ENCODE data around the gene SHMT2. TPM values are rescaled to one million over a fixed set of nuclear protein-coding genes. Genes with fewer than 3 reads are reported as not detected.

Gene SHMT2
- total and polyA plus RNA-seq, 2 of the 13 experiments (the other 11 are each of a cell fraction or from before 2014, with no cell fraction given) = 181 to 393 TPM

GRCh38 chr12:57222286-57223190 lies 7.0 kb upstream of the SHMT2 start (continued):
- TF ChIP-seq FLYWCH1 (CRISPR knock-in tag; IDR thresholded peaks at IDR 0.05) = no peak
- TF ChIP-seq ZC3H4 (CRISPR knock-in tag; IDR thresholded peaks at IDR 0.05; ENCODE audit: borderline replicate concordance) = no peak
- TF ChIP-seq FOXA1 (IDR thresholded peaks at IDR 0.05) = no peak
- TF ChIP-seq FOXA1 (CRISPR knock-in tag; IDR thresholded peaks at IDR 0.05) = peak; percentile 76
- TF ChIP-seq TEF (CRISPR knock-in tag; IDR thresholded peaks at IDR 0.05) = no peak

GRCh38 chr12:57223191-57224165 lies 6.0 kb upstream of the SHMT2 start:
- H4K20me1 ChIP-seq (ENCODE audit: insufficient read depth, low read length) = no peaks in the 10 kb centered on the region
- no peaks in the 10 kb centered on the region for H3K36me3 ChIP-seq (replicated peaks in 1 of 2; ENCODE audit: control insufficient read depth in 1 of 2, insufficient read depth in 2 of 2, low read length in 2 of 2)
- peaks cover 14 to 78% of the 10 kb centered on the region in 2 experiments; a peak in 4 of 5 replicates for H3K27me3 ChIP-seq (ENCODE audit: control insufficient read depth in 1 of 2, insufficient read depth in 2 of 2, low read length in 2 of 2)
- no peak overlapping the region for H3K4me2 ChIP-seq (ENCODE audit: low read depth, low read length)
- no peaks in the 10 kb centered on the region for H3K79me2 ChIP-seq (ENCODE audit: insufficient read depth, low read length)
- H2AFZ ChIP-seq (ENCODE audit: low read length) = no peak overlapping the region
- ATAC-seq (peak; percentile 4; the same call in 2 of the 3 replicates), DNase-seq (ENCODE audit: low spot score) (no peak), FAIRE-seq (no peak)
- BruUV-seq (replicated peaks) = no TSS peak
- H3K9me3 ChIP-seq (ENCODE audit: low read length) = no peaks in the 10 kb centered on the region
- intact Hi-C loops (cut with micrococcal nuclease; ENCODE audit: unreplicated experiment) = loop anchor here (2.0 kb wide), 1 partner anchor 15 kb away; no protein-coding TSS in a partner anchor
- TF ChIP-seq ZSCAN22 (CRISPR knock-in tag; IDR thresholded peaks at IDR 0.05) = no peak
- no peak for TF ChIP-seq ZFP36 (IDR thresholded peaks at IDR 0.05; ENCODE audit: borderline replicate concordance, low read depth, low read length, partially characterized antibody)
- TF ChIP-seq ZNF263 (CRISPR knock-in tag; IDR thresholded peaks at IDR 0.05) = no peak
- TF ChIP-seq ZBTB34 (CRISPR knock-in tag; IDR thresholded peaks at IDR 0.05) = no peak
- no peak for TF ChIP-seq ZEB1 (IDR thresholded peaks at IDR 0.05; ENCODE audit: insufficient replicate concordance, low read depth)
- TF ChIP-seq FLYWCH1 (CRISPR knock-in tag; IDR thresholded peaks at IDR 0.05) = no peak
- TF ChIP-seq DR1 (CRISPR knock-in tag; IDR thresholded peaks at IDR 0.05) = no peak
- TF ChIP-seq ZNF3 (CRISPR knock-in tag; IDR thresholded peaks at IDR 0.05) = no peak
- TF ChIP-seq ZSCAN25 (CRISPR knock-in tag; IDR thresholded peaks at IDR 0.05) = no peak
- no peak for TF ChIP-seq NR2F1 (CRISPR knock-in tag; IDR thresholded peaks at IDR 0.05)
- no peak for TF ChIP-seq SRSF4 (IDR thresholded peaks at IDR 0.05; ENCODE audit: low read depth, low read length, poor library complexity, severe bottlenecking)
- H3K9ac ChIP-seq (ENCODE audit: insufficient read depth, low read depth, low read length) = no peak overlapping the region
- WGBS (ENCODE audit: low lambda C conversion rate) = 59% methylated on average over 20 of the region's 22 CpGs
- ChIA-PET CTCF (ENCODE audit: low intra/inter-chr PET ratio, low total read pairs) (interaction anchor here (8.7 kb wide), 1 partner anchor 16 kb away, joined by 87 read pairs; a partner anchor contains a TSS), POLR2A (interaction anchor here (1.0 to 1.4 kb wide), 3 partner anchors 15 to 95 kb away, joined by 3 to 6 read pairs (median 5); partner anchors contain the start of gene LRP1)
- H3K4me1 ChIP-seq (ENCODE audit: insufficient read depth, low read length) = peaks cover 56% of the 10 kb centered on the region
- no peak overlapping the region for H3K4me3 ChIP-seq (replicated peaks in 1 of 3; ENCODE audit: insufficient read depth in 1 of 3, low read depth in 2 of 3, low read length in 3 of 3)
- in situ Hi-C loops (cut with HindIII; ENCODE audit: extremely low pct_ligation_motif_present, low pct_unique_long_range_greater_than_20kb) = no loop called here
- H3K27ac ChIP-seq (ENCODE audit: extremely low read length, insufficient read depth, low read length) = no peak overlapping the region

Data from HepG2 (cell line).